Right renal cortex interstitium (tissue), 3 donors: ENCODE results near the gene RECK. TPM values are rescaled to one million over a fixed set of nuclear protein-coding genes. Genes with fewer than 3 reads are reported as not detected.
"Not testable (repeated sequence)": the region's sequence is repeated elsewhere in the genome, so short reads cannot be mapped to it uniquely, and the experiment has no call there.

ENCODE experiments used
- DNase-seq, 3 donors: peaks; one replicate each; pipeline ENCODE4 v3.0.0-alpha.2; 2013; ENCODE audit warnings: low read depth in 3 of 3, low spot score in 2 of 3
- polyA plus RNA-seq, 3 donors: library from polyadenylated mRNA; unstranded; fragments of 120-200 nt; gene quantifications; one replicate each; pipeline ENCODE4 v1.2.1, GENCODE V29; 2013; ENCODE audit not compliant: insufficient read length in 3 of 3

The RECK gene
- polyA plus RNA-seq, 3 donors = 29.2 to 30.2 (median 29.4) TPM

DNA sequence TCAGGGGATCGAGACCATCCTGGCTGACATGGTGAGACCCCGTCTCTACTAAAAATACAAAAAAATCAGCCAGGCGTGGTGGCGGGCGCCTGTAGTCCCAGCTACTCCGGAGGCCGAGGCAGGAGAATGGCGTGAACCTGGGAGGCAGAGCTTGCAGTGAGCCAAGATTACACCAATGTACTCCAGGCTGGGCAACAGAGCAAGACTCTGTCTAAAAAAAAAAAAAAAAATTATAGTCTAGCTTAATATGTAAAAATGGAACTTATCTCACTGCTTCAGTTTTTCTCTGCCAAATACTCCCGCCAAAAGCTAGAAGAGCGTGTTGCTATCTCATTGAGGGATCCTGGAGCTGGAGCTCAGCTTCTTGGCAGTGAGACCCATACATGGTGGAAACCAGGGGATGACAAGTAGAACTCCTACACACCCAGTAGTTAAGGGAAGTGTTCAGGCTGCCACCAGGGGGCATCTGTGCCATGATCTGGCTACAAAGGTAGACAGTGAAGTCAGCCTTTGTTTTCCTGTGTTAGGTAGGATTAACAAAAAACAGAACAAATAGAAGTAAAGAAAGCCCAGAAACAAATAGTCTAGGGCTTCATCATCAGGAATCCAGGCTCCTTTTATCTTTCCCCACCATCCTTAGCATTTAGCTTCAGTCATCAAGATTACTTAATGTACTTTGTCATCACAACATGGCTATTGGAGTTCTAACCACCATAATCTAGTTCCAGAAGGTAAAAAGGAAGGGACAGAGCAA, 66.2 kb downstream of the RECK start:
- DNase-seq = peak in 2 of 3 donors; percentile 51 to 60

DNA sequence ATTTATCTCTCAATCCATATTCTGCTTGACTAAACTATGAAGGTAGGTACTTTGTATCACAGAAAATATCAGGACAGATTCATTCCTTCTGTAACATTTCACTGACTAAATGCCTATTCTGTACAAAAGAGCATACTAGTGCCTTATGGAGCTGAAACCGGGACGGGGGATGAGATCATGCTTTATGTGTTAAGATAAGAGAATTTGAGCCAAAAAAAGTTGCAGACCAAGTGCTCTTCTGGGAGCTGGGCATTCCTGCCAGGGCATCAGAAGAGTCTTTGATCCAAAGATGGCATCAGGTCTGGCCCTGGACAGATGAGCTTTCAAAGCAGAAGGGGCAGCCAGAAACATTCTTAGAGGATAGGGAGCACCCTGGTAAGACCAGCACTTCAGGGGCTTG, 72.4 kb downstream of the RECK start:
- DNase-seq = no peak

DNA sequence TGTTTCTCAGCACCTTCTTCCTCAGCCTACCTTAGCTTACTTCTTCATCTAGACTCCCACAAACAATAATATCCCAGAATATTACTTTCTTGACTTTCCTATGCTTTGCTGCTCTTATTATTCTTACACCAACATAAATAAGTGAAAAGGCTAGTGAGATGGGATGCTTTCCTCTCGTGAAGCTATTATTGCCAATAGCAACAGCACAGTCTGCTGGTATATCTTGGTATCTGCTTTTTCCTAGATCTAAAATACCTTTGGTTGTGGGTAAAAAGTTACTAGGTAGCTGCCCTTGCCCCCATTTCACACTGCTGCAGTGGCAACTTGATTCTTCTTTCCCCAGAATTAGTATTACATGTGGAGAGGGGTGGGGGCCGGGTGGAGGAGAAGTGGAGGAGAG, 73.7 kb downstream of the RECK start:
- no peak for DNase-seq

DNA sequence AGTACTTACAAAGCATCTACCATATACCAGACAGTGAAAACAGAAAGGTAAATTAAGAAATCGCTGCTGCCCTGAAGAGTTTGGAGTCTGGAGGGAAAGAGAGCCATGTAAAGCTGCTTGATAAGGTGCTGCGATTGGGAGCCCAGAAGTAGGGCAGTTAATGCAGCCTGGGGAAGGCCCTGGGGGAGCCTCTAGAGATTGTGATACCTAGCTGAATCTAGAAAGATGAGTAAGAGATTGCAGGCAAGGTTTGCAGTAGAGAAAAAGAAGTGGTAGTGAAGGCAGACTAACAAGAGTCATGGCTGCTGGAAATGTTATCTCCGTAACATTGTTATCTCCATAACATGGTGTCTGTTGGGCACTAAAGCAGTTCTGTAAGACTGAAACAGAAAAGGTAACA, 75.8 kb downstream of the RECK start:
- DNase-seq = no peak

DNA sequence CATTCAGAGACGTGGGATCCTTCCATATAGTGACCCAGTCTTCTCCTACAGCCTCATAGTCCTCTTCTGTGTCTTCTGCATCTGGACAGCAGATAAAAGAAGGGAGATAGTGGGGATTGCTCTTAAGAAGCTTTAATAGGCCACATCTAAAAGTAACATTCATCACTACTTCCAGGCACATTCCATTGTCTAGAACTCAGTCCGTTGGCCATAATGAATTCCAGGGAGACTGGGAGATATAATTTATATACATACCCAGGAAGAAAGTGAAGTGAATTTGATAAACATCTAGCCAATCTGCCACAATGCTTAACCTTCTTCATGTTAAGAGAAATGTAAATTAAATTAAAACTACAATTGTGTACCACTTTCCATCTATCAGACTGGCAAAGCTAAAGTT, 77.3 kb downstream of the RECK start:
- DNase-seq = no peak

DNA sequence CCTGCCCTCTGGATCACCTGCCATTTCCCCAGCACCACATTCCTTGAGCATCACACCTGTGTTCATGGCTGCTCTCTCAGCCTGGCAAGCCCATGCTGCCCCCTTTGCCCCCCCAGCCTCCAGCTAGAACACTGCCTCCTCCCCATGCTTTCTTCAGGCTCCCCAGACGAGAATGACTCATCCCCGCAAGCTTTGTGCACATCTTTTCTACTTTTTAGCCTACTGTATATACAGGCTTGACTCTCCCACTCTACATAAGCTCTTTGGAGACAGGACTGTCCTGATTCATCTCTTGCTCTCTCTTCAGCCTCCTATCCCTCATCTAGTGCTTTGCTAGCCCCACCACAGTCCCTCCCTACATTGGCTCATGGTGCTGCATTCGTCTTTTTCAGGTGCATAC, 79.9 kb downstream of the RECK start:
- no peak for DNase-seq

DNA sequence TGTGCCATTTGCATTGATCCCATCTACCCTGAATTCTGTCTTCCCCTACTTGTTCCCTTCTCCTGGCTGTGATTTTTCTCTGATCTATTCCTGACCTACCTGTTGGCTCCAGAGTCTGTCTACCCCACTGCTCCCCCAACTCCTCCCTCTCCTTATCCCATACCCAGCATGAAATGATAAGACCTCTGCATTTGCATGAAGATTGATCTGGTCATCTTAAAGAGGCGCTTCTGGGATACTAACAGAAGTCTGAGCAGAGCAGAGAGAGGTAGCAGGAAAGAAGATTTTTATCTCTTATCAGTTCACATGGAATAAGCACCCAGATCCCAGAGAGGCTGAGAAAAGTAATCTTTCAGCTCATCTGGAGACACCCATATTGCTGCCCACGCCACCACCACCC, 81.5 kb downstream of the RECK start:
- no peak for DNase-seq

DNA sequence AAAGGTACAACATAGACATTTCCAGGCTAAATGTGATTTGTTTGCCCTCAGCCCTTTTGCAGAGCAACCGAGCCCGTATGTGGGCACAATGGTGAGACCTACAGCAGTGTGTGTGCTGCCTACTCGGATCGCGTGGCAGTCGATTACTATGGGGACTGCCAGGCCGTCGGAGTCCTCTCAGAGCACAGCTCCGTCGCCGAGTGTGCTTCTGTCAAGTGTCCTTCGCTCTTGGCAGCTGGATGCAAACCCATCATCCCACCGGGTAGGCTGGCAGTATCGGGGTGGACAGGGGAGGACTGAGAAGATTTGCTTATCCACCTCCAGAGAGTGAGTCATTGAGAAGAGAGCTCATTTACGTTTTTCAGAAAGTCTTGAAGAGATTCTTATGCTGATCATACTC, 82.0 kb downstream of the RECK start:
- DNase-seq = no peak

DNA sequence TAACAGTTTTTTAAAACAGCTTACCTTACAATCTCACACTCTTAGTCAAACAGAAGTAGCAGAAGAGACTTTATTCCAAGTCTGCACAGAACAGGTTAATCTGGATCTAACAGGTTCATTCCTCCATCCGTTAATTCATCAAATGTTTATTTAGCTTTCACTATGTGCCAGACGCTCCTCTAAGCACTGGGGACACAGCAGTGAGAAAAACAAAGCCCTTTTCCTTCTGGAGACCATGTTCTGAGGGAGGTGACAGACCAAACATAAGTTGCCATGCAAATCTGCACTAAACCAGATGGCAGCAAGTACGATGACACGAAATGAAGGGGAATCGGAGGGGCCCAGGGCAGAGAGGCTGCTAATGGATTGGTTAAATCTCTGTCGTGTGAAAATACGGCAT, 82.8 kb downstream of the RECK start:
- no peak for DNase-seq

DNA sequence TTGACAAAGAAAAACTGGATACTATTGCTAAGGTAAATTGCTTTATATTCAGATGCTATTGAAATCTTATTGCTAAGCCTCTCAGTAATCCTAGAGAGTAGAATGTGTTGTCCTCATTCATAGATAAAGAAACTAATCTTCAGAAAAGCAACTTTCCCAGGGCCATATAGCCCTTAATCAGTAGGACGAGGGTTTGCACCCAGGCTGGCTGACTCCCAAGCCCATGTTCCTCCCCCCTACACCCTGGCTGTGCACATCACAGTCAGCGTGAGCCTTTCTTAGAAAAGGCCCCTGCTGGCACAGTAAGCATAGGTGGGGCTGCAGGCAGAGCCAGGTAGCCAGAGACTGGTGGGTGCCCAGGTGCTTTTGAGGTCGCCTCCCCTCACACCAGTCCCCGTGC, 84.0 kb downstream of the RECK start:
- DNase-seq = no peak

DNA sequence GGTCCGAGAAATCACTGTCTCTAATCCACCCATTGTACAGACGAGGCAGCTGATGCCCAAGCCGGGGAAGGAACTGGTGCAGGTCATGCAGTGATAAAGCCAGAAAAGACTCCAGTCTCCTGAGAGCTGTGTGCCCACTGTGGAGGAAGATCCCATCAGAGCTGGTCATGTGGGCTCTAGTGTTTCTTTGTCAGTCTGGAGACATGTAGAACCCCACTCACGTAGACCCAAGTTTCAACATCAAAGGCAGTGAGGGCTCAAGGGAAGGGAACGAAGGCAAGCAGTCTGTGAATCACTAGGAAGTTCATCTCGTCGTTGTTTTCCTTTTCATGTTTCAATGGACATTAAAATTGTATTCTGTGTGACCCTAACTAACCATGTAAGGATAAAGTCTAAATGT, 85.3 kb downstream of the RECK start:
- DNase-seq = no peak

DNA sequence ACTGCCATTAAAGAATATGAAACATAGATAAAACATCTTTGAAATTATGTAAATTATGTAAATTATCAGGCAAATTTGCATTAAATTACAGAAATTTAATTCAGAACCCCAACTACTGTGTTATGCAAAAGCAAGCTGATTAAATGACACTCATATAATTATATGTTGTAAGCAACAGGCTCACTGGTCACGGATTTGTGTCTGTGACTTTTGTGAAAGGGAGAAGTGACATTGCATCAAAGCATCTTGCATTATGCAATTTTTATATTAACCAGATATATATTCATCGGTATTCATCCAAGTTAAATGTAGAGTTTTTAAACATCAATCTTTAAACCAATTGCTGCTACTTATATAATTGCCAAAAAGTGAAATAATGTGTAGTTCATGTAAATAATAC, 86.8 kb downstream of the RECK start:
- no peak for DNase-seq

DNA sequence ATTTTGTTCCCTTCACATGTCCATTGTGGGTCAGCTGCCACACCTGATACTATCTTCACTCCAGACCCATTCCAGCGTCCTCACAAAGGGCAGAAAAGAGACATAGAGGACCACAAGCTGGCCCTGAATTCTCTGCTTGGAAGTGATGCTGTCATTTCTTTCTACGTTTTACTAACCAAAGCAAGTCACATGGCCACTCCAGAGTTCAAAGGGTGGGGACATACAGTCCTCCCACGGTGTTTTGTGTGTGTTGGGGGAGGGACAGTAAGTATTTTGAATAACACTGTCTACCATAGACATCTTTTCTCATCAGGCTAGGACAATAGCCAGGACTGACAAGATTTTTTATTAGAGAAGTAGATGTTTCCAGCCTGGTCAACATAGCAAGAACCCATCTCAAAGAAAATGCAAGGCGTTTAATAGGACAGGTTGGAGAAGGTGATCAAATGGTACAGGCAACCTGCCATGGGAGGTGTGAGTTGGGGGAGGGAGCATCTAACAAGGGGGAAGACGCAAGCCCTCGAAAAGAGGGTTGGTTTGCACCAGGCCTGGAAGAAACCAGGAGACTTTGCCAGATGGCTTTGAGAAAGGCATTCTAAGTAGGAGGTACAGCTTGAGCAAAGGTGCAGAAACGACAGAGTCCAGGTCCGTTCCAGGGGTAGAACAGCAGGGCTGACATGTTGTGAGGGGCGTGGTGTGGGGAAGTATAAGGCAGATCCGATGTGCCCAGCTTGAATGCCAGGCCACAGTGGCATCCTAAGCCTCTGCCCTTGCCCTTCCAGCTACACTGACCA, 88.5 kb downstream of the RECK start:
- no peak for DNase-seq

DNA sequence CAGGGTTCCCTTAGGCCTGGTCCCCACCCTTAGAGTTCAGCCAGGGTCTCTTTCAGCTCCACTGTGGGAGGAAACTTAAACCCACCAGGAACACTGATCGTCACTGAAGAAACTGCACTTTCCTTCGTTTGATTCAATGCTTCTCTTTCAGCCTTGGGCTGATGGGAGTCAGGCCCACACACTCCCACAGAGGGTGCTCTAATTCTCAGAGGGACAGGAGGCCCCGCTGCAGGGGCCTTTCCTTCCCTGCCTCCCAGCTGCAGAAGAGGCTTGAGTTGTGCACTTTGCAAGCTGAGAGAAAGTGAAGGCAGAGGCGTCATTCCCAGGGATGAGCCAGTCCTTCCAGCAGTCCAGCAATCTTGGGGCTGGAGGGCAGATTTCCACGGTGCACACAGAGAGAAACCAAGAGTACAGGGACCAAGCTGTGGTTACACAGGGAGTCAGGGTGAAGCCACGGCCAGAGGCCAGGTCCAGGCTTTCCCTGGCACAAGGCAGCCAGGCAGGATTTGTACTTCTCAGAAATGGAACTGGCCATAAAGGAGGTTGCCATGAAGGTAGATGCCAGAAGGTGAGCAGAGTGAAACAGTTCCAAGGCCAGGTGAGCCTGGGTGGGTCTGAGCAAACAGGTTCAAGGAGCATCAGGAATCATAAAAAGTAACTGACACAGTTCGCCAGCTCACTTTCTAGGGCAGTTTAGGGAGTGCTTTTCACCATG, 89.5 kb downstream of the RECK start:
- no peak for DNase-seq

DNA sequence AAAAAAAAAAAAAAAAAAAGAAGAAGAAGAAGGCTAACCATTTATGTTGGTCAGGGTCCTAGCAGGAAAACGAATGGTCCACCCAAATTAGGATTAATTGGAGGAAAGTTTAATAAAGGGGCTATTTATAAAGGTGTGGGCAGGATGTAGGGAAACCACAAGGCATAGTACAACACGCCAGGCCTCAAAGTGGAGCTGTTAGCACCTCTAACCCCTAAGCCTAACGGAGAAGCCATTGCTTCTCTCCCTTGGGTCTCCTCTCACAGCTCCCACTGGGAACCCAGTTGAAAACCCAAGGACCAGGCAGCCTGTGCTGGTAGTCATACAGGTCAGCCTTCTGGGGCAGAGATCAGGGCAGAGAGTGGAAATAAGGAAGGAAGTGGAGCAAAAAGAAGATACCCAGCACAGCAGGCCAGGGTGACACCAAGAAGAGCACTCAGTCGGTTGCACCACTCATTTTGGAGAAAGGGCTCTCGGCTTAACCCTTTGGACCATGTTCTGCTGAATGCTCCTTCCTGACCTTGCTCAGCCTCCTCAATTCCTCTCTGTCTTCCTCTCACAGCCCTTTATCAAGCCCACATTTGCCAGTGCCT, 91.0 kb downstream of the RECK start:
- no peak for DNase-seq

DNA sequence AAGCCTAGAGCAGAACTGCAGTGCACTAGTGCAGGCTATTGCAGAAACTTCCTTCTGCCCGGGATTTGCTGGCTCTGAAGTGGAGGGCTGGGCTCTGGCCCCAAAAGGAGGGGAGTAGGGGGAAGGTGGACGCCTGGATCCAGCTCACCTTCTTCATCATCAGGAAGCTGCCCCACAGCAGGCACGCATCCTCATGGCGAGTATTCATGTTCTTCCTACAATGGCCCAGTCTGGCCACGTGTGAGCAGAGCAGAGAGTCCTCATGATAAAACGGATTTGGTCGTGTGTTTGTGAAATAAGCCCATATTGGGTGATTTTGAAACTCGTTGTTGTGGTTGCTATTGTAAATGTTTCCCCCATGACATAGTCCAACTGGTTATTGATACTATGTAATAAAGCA, 91.6 kb downstream of the RECK start:
- no peak for DNase-seq

DNA sequence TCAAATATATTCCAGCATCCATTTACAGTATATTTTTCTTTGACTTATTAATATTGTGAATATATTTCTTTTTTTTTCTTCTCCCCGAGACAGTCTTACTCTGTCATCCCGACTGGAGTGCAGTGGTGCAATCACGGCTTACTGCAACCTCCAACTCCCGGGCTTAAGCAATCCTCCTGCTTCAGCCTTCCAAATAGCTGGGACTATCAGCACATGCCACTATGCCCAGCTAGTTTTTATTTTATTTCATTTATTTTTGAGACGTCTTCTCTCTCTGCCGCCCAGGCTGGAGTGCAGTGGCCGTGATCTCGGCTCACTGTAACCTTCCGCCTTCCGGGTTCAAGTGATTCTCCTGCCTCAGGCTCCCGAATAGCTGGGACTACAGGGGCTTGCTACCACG, 92.4 kb downstream of the RECK start:
- no peak for DNase-seq

DNA sequence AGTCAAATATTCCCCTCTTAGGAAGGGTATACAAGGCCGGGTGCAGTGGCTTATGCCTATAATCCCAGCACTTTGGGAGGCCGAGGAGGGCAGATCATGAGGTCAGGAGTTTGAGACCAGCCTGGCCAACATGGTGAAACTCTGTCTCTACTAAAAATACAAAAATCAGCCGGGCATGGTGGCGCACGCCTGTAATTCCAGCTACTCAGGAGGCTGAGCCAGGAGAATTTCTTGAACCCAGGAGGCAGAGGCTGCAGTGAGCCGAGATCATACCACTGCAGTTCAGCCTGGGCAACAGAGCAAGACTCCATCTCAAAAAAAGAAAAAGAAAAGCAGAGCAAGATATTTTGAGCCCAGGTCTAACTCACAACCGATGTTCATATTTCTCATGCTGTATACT, 95.0 kb downstream of the RECK start:
- not testable (repeated sequence) for DNase-seq

DNA sequence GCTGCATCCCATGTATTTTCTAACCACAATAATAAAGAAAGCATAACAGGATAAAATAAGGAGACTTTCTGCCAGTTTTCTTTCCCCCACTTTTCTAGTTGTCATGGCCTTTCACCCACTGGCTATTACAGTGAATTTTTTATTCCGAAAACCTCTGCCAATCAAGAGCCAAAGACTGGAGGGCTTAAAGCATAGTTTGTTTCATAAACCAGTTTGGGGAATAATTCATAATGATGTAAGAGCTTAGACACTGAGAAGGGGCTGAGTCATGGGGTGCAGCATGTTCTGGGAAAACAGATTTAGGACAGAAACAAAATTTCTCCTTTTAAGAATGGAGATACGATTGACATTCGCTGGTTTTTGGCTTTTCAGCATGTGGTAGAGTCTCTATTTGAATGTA, 95.4 kb downstream of the RECK start:
- no peak for DNase-seq

DNA sequence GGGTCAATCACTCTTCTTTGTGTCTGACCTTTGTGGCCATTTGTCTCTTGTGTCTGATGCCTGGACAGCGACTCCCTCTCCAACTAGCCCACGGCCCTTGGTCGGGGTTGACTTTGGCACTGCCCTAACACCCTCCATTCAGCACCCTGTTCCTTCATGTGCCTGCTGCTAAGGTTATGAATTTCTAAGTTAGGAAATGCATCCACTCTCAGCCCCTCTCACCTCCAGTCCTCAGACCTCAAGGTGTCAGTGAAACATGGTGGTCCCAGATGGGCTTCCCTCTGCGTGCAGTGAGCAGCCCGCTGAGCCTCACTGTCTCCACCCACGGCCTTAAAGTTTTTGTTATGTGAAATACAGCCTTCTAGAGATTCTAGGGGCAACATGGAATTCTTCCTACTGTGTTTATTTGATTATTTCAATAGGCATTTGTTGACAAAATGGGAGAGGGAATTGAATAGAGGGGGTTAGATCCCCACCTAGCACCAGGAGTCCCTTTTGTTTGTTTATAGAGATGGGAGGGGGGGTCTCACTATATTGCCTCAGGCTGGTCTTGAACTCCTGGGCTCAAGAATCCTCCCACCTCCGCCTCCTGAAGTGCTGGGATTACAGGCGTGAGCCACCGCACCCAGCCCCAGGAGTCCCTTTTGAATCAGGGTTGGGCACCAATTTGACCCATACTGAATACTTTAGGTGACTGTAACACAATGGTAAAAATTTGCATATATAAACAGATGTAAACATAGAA, 98.2 kb downstream of the RECK start:
- no peak for DNase-seq
